Erythroblast (primary cell): ENCODE measurements around the gene RAD51B.

Source experiments
- GATA1 ChIP-seq: IDR thresholded peaks from 2 replicates; pipeline ENCODE4 v1.6.1; 2011; ENCODE audit warnings: low read depth, mild to moderate bottlenecking, control low read depth, low read length, moderate library complexity
- POLR2A ChIP-seq: IDR thresholded peaks from 2 replicates; pipeline ENCODE4 v1.6.1; 2011; ENCODE audit warnings: mild to moderate bottlenecking, low read length

GRCh38 chr14:68217791-68218340 lies 398.3 kb downstream of the RAD51B start:
- no peak for TF ChIP-seq POLR2A
- TF ChIP-seq GATA1: no peak
